Vagina (tissue), 2 donors: ENCODE measurements around the gene KRTAP19-6. TPM values are rescaled to one million over a fixed set of nuclear protein-coding genes. Genes with fewer than 3 reads are reported as not detected.
"Not testable (repeated sequence)": the region's sequence is repeated elsewhere in the genome, so short reads cannot be mapped to it uniquely, and the experiment has no call there.

Experiments
- DNase-seq, 2 donors: peaks; one replicate each; pipeline ENCODE4 v3.0.0-alpha.2; 2017; ENCODE audit errors: extremely low spot score in 2 of 2
- H3K27ac ChIP-seq: fragments of 200-600 bp; sonication (generic); one replicate; pipeline ENCODE4 v1.5.1; 2019
- H3K27me3 ChIP-seq: fragments of 200-600 bp; sonication (generic); one replicate; pipeline ENCODE4 v1.5.1; 2019
- H3K36me3 ChIP-seq, 2 donors: fragments of 200-600 bp; sonication (generic); one replicate each; pipeline ENCODE4 v1.5.1; 2017 to 2019
- H3K4me1 ChIP-seq: fragments of 200-600 bp; sonication (generic); one replicate; pipeline ENCODE4 v1.5.1; 2019
- H3K4me3 ChIP-seq, 2 donors: fragments of 200-600 bp; sonication (generic); 1 replicate in 1 of 2; 2 replicates in 1 of 2; pipeline ENCODE4 v1.5.1; 2016 to 2019
- H3K9me3 ChIP-seq: fragments of 200-600 bp; sonication (generic); one replicate; pipeline ENCODE4 v1.5.1; 2019
- POLR2A ChIP-seq, 2 donors: fragments of 450-650 bp; IDR thresholded peaks; one replicate each; pipeline ENCODE4 v1.6.1; 2017; ENCODE audit warnings: antibody characterized with exemption in 2 of 2, mild to moderate bottlenecking in 2 of 2, moderate library complexity in 2 of 2
- POLR2AphosphoS5 ChIP-seq, 2 donors: sonication (generic); formaldehyde crosslinking; IDR thresholded peaks; one replicate each; pipeline ENCODE4 v1.9.0; 2017; ENCODE audit warnings: antibody characterized with exemption in 2 of 2, mild to moderate bottlenecking in 2 of 2, low read depth in 1 of 2; ENCODE audit not compliant: insufficient read depth in 1 of 2
- intact Hi-C: fragments of 100-400 bp; cut with DNase I; formaldehyde crosslinking; loops from one replicate; pipeline ENCODE4 v1.15.1; 2023
- total RNA-seq: library from RNA; depleted of rRNA; stranded (reverse); fragments of >200 nt; gene quantifications from one replicate; pipeline ENCODE4 v1.2.3, GENCODE V29; 2016
- TF ChIP-seq, protein P1 (sequence below), 3 experiments: fragments of 450-650 bp in 2 of 3; fragments of 200-600 bp in 1 of 3; sonication (generic) in 1 of 3; IDR thresholded peaks; one replicate each; pipeline ENCODE4 v1.5.1; 2017 to 2019; ENCODE audit warnings: antibody characterized with exemption in 3 of 3, mild to moderate bottlenecking in 2 of 3, moderate library complexity in 2 of 3

The KRTAP19-6 gene
- total RNA-seq, 1 donor from 2014 or later, result not detected

GRCh38 chr21:30561264-30561895 is 19.7 kb upstream of the KRTAP19-6 start, which contains the start of gene KRTAP19-7:
KRTAP19-7 (minus strand) TSS chr21:30561314; CDS start chr21:30561289, 25 bp downstream.
- Histone ChIP-seq H3K9me3 (no peaks in the 10 kb centered on the region), H3K4me3 (no peak within 1 kb of the TSS), H3K4me1 (no peaks in the 10 kb centered on the region), H3K27ac (no peak within 1 kb of the TSS), H3K27me3 (no peaks in the 10 kb centered on the region), H3K36me3 (no peaks in the 10 kb centered on the region)
- DNase-seq, result no peak
- no peak for TF ChIP-seq POLR2AphosphoS5 (IDR thresholded peaks at IDR 0.05; ENCODE audit: insufficient read depth in 1 of 2, low read depth in 1 of 2)
- TF ChIP-seq POLR2A (IDR thresholded peaks at IDR 0.05), result no peak
- TF ChIP-seq, protein P1, sequence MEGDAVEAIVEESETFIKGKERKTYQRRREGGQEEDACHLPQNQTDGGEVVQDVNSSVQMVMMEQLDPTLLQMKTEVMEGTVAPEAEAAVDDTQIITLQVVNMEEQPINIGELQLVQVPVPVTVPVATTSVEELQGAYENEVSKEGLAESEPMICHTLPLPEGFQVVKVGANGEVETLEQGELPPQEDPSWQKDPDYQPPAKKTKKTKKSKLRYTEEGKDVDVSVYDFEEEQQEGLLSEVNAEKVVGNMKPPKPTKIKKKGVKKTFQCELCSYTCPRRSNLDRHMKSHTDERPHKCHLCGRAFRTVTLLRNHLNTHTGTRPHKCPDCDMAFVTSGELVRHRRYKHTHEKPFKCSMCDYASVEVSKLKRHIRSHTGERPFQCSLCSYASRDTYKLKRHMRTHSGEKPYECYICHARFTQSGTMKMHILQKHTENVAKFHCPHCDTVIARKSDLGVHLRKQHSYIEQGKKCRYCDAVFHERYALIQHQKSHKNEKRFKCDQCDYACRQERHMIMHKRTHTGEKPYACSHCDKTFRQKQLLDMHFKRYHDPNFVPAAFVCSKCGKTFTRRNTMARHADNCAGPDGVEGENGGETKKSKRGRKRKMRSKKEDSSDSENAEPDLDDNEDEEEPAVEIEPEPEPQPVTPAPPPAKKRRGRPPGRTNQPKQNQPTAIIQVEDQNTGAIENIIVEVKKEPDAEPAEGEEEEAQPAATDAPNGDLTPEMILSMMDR (IDR thresholded peaks at IDR 0.05), result no peak
- intact Hi-C loops, result no loop called here

GRCh38 chr21:30555095-30555494 is 13.4 kb upstream of the KRTAP19-6 start:
- H3K9me3 ChIP-seq, result no peaks in the 10 kb centered on the region
- H3K36me3 ChIP-seq, result no peaks in the 10 kb centered on the region
- no peaks in the 10 kb centered on the region for H3K27me3 ChIP-seq
- no peaks in the 10 kb centered on the region for H3K4me1 ChIP-seq
- DNase-seq, result no peak
- no peak overlapping the region for H3K27ac ChIP-seq
- TF ChIP-seq, protein P1 (IDR thresholded peaks at IDR 0.05), result no peak
- TF ChIP-seq POLR2AphosphoS5 (IDR thresholded peaks at IDR 0.05; ENCODE audit: insufficient read depth in 1 of 2, low read depth in 1 of 2) (no peak), POLR2A (IDR thresholded peaks at IDR 0.05) (no peak)
- no peak overlapping the region for H3K4me3 ChIP-seq
- intact Hi-C loops, result no loop called here

DNA sequence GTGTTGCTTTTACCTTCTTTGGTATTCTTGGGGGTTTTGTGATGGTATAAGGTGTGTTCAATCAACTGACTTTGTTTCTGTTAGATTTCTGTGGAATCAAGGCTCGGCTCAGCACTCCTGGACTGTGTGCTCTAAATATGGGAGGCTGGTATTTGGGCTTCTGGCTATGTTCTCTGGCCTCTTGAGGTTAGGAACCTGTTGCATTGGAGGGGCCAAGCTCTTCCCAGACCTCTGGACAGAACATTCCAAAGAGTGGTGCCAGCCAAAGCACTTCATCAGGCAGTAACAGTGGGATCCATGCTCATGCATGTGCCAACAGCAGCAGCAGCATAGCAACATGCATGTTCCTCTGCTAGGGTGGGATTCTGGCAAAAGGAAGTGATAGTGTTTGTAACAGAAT is 11.1 kb upstream of the KRTAP19-6 start:
- Histone ChIP-seq H3K9me3 (no peaks in the 10 kb centered on the region), H3K27ac (no peak overlapping the region), H3K36me3 (no peaks in the 10 kb centered on the region), H3K4me1 (no peaks in the 10 kb centered on the region), H3K27me3 (no peaks in the 10 kb centered on the region), H3K4me3 (no peak overlapping the region)
- intact Hi-C loops, result no loop called here
- no peak for TF ChIP-seq POLR2A (IDR thresholded peaks at IDR 0.05)
- TF ChIP-seq, protein P1 (IDR thresholded peaks at IDR 0.05), result no peak
- no peak for TF ChIP-seq POLR2AphosphoS5 (IDR thresholded peaks at IDR 0.05; ENCODE audit: insufficient read depth in 1 of 2, low read depth in 1 of 2)
- no peak for DNase-seq

GRCh38 chr21:30518876-30519275 is 22.8 kb downstream of the KRTAP19-6 start:
- Histone ChIP-seq H3K4me1 (no peaks in the 10 kb centered on the region), H3K9me3 (no peaks in the 10 kb centered on the region), H3K27ac (no peak overlapping the region), H3K36me3 (no peaks in the 10 kb centered on the region), H3K4me3 (no peak overlapping the region), H3K27me3 (no peaks in the 10 kb centered on the region)
- DNase-seq, result no peak
- intact Hi-C loops, result no loop called here
- TF ChIP-seq POLR2A (IDR thresholded peaks at IDR 0.05), result no peak
- TF ChIP-seq, protein P1 (IDR thresholded peaks at IDR 0.05), result no peak
- no peak for TF ChIP-seq POLR2AphosphoS5 (IDR thresholded peaks at IDR 0.05; ENCODE audit: insufficient read depth in 1 of 2, low read depth in 1 of 2)

DNA sequence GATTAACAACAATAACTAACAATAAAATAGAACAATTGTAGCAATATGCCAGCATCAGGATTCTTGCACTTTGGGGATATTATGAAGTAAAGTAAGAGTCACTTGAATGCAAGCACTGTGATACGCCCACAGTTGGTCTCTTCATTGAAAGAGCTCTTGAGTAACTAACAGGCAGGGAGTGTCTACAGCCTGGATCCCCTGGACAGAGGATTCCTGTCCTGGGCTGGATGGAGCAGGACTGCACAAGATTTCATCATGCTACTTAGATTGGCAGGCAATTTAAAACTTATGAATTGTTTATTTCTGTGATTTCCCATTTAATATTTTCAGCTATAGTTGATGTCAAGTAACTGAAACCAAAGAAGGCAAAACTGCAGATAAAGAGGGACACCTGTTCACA is 26.0 kb downstream of the KRTAP19-6 start:
- Histone ChIP-seq H3K27me3 (no peaks in the 10 kb centered on the region), H3K9me3 (no peaks in the 10 kb centered on the region)

DNA sequence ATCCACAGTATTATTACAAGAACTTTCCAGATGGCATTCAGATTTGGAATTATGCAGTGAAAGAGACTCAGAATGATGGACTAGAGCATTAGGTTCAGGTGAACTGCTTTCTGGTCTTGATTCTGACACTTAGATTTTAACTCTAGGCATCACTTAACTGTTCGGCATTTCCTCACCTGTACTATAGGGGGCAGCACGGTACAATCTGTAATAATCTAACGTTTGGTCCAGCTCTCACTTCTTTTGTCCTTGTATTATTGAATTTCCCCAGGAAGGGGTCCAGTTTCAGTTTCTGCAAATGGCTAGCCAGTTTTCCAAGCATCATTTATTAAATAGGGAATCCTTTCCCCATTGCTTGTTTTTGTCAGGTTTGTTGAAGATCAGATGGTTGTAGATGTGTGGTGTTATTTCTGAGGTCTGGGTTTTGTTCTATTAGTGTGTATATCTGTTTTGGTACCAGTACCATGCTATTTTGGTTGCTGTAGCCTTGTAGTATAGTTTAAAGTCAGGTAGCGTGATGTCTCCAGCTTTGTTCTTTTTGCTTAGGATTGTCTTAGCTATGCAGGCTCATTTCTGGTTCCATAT is 36.0 kb downstream of the KRTAP19-6 start:
- DNase-seq, H3K4me1 ChIP-seq, H3K9me3 ChIP-seq, H3K27ac ChIP-seq, H3K36me3 ChIP-seq, H3K27me3 ChIP-seq, H3K4me3 ChIP-seq, intact Hi-C loops: not testable (repeated sequence)

More for the DNA sequence above, 26.0 kb downstream of the KRTAP19-6 start:
- DNase-seq, result no peak
- Histone ChIP-seq H3K4me1 (no peaks in the 10 kb centered on the region), H3K27ac (no peak overlapping the region), H3K4me3 (no peak overlapping the region), H3K36me3 (no peaks in the 10 kb centered on the region)
- no peak for TF ChIP-seq POLR2A (IDR thresholded peaks at IDR 0.05)
- no peak for TF ChIP-seq POLR2AphosphoS5 (IDR thresholded peaks at IDR 0.05; ENCODE audit: insufficient read depth in 1 of 2, low read depth in 1 of 2)
- TF ChIP-seq, protein P1 (IDR thresholded peaks at IDR 0.05), result no peak
- intact Hi-C loops, result no loop called here
